ENCODE measurements around the gene OR2G3. TPM values are rescaled to one million over a fixed set of nuclear protein-coding genes. Genes with fewer than 3 reads are reported as not detected.
A peak's percentile ranks its signal among the peaks of the same experiment; 100 is the strongest.

Gene OR2G3
- polyA plus RNA-seq, 1 experiment = not detected

DNA sequence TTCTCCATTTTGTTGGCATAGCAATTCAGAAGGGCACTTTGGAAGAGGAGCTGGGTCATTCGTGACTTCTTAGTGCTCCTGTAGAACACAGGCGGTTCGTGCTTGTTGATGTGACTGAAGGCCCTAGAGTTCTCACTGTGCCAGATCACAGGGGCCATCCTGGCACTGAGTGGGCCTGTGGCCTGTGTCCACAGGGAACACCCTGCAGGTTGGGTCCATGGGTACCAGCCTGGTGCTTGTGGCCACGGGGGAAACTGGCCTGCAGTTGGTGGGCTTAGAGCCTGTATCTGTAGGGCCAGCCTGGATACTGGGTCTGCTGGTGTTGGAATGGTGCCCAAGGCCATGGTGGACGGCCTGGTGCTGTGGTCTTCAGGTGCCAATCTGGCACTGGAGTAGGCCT lies 9.2 kb downstream of the OR2G3 start:
- Histone ChIP-seq H3K27me3 (ENCODE audit: control insufficient read depth, insufficient read depth, low read length) (no peaks in the 10 kb centered on the region), H3K36me3 (ENCODE audit: control insufficient read depth, insufficient read depth, low read length) (no peaks in the 10 kb centered on the region), H3K4me3 (ENCODE audit: low read depth, low read length) (no peak overlapping the region)
- ChIA-PET CTCF (no interaction called here), POLR2A (no interaction called here)
- TF ChIP-seq, protein P1, sequence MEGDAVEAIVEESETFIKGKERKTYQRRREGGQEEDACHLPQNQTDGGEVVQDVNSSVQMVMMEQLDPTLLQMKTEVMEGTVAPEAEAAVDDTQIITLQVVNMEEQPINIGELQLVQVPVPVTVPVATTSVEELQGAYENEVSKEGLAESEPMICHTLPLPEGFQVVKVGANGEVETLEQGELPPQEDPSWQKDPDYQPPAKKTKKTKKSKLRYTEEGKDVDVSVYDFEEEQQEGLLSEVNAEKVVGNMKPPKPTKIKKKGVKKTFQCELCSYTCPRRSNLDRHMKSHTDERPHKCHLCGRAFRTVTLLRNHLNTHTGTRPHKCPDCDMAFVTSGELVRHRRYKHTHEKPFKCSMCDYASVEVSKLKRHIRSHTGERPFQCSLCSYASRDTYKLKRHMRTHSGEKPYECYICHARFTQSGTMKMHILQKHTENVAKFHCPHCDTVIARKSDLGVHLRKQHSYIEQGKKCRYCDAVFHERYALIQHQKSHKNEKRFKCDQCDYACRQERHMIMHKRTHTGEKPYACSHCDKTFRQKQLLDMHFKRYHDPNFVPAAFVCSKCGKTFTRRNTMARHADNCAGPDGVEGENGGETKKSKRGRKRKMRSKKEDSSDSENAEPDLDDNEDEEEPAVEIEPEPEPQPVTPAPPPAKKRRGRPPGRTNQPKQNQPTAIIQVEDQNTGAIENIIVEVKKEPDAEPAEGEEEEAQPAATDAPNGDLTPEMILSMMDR (IDR thresholded peaks at IDR 0.05; ENCODE audit: insufficient read depth, low read depth, low read length) = no peak
- no peak for DNase-seq (ENCODE audit: low read depth)

DNA sequence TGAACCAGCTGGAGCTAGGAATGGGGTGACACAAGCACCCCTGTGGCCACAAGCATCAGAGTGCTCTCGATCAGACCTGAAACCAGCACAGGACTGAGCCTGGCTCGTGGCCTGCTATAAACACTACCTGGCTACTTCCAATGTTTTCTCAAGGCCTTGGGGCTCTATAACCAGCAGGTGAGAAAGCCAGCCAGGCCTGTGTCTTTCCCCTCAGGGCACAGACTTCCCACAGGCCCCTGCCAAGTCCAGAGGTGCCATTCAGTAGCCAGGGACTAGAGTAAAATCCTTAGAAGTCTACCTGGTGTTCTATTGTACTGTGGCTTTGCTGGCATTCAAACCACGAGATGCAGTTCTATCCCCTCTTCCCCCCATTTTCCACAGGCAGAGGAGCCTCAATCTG lies 22.6 kb downstream of the OR2G3 start:
- ChIA-PET CTCF (no interaction called here), POLR2A (no interaction called here)
- Histone ChIP-seq H3K27me3 (ENCODE audit: control insufficient read depth, insufficient read depth, low read length) (no peaks in the 10 kb centered on the region), H3K4me3 (ENCODE audit: low read depth, low read length) (no peak overlapping the region), H3K36me3 (ENCODE audit: control insufficient read depth, insufficient read depth, low read length) (no peaks in the 10 kb centered on the region)
- DNase-seq (ENCODE audit: low read depth) = no peak
- TF ChIP-seq, protein P1 (IDR thresholded peaks at IDR 0.05; ENCODE audit: insufficient read depth, low read depth, low read length) = no peak

DNA sequence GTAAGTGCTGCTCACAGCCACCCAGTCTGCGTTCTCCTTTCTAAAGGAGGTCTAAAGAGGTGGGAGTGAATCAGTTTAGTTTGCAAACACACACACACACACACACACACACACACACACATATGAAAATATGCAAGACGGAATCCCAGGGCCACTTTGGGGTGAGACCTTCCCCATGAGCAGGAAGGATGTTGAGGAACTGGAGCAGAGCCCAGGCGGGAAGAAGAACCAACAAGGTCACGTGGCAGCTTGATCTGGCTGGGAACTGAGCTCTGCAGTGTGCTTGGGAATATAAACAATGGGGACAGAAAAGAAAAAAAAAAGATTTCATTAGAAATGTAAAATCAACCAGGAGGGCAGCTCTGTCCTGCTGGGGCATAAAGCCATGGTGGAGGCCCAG lies 32.6 kb downstream of the OR2G3 start:
- CTCF ChIA-PET = no interaction called here

DNA sequence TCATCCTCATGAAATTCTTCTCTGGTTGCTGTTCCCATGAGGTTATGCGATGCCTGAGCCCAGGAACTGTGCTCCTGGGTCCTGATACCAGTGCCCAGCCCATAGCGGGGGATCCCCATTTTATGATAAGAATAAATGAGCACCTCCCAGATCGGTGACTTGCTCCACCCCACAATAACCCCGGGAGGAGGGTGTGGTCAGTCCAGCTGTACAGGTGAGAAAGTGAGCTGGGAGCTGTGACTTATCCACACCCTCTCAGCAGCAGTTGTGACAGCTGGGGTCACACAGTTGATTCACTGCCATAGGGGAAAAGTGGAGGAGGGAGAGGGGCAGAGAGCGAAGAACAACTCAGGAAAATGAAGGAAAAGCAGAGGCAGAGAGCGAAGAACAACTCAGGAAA lies 33.4 kb downstream of the OR2G3 start:
- TF ChIP-seq, protein P1 (IDR thresholded peaks at IDR 0.05; ENCODE audit: insufficient read depth, low read depth, low read length) = no peak
- H3K4me3 ChIP-seq (ENCODE audit: low read depth, low read length) = no peak overlapping the region
- DNase-seq (ENCODE audit: low read depth) = no peak
- ChIA-PET CTCF (no interaction called here), POLR2A (no interaction called here)
- H3K36me3 ChIP-seq (ENCODE audit: control insufficient read depth, insufficient read depth, low read length) = no peaks in the 10 kb centered on the region
- no peaks in the 10 kb centered on the region for H3K27me3 ChIP-seq (ENCODE audit: control insufficient read depth, insufficient read depth, low read length)

More for the DNA sequence above, 32.6 kb downstream of the OR2G3 start:
- POLR2A ChIA-PET = no interaction called here
- TF ChIP-seq, protein P1 (IDR thresholded peaks at IDR 0.05; ENCODE audit: insufficient read depth, low read depth, low read length) = no peak
- Histone ChIP-seq H3K36me3 (ENCODE audit: control insufficient read depth, insufficient read depth, low read length) (no peaks in the 10 kb centered on the region), H3K27me3 (ENCODE audit: control insufficient read depth, insufficient read depth, low read length) (no peaks in the 10 kb centered on the region), H3K4me3 (ENCODE audit: low read depth, low read length) (no peak overlapping the region)
- DNase-seq (ENCODE audit: low read depth) = no peak

DNA sequence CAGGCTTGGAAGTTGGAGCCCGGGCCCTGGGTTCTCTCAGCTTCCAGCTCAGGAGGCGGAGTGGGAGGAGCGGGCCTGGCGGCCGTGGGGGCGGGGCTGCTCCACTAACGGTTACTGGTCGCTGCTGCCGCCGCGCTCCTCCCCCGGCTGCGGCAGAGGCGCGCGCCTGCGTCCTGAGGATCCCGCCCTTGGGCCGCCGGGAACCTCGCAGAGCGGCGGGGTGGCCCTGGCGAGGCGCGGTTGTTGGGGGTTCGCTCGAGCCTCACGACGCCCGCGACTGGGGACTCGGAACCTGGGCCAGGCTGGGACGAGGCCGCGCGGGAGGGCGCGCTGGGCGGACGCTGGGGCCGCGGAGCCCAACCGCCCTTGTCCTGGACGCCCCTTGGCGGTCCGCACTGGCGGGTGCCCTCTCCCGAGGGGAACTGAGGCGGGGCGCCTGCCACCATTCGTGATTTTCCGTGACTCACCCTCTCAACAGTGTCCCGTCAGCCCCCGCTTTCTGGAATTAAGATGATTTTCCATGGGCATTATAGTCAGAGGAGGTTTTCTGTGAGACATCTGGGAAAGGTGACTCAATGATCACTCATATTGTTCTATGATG lies 34.1 kb downstream of the OR2G3 start:
- no peak for DNase-seq (ENCODE audit: low read depth)
- H3K27me3 ChIP-seq (ENCODE audit: control insufficient read depth, insufficient read depth, low read length) = no peaks in the 10 kb centered on the region
- ChIA-PET CTCF (no interaction called here), POLR2A (no interaction called here)
- H3K36me3 ChIP-seq (ENCODE audit: control insufficient read depth, insufficient read depth, low read length) = no peaks in the 10 kb centered on the region
- TF ChIP-seq, protein P1 (IDR thresholded peaks at IDR 0.05; ENCODE audit: insufficient read depth, low read depth, low read length) = no peak
- peak overlapping the region; percentile 11; the same call in 1 of the 2 replicates for H3K4me3 ChIP-seq (ENCODE audit: low read depth, low read length)
